ENCODE results near the gene AGBL5. TPM values are rescaled to one million over a fixed set of nuclear protein-coding genes. Genes with fewer than 3 reads are reported as not detected.

The AGBL5 gene
- total and polyA plus RNA-seq, 2 of the 13 experiments (the other 11 are each of a cell fraction or from before 2014, with no cell fraction given): 55.9 to 73.3 TPM

DNA sequence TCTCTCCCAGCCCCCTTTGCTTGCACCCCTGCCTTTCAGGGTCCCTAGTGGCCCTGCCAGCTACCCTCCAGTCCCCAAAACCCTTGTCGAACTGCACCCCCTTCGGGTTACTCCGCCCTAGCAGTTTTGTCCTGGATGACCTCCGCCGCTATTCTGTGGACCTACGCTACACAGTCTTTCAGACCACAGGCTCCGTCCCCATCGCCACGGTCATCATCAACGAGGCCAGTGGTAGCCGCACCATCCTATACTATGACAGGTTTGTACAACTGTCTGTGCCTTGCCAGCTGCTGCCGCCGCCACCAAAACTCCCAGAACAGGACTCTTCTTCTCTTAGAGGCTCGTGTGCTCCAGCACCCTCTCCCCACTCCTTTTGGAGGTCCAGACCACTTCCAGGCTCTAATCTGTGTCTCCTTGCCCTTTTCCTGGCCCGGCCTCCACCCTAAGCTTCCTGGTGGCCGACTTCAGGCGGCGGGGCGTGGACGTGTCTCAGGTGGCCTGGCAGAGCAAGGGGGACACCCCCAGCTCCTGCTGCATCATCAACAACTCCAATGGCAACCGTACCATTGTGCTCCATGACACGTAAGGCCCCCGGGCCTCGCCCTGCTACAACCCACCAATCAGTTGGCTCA lies 43.0 kb downstream of the AGBL5 start (continued):
- TF ChIP-seq, protein P1, sequence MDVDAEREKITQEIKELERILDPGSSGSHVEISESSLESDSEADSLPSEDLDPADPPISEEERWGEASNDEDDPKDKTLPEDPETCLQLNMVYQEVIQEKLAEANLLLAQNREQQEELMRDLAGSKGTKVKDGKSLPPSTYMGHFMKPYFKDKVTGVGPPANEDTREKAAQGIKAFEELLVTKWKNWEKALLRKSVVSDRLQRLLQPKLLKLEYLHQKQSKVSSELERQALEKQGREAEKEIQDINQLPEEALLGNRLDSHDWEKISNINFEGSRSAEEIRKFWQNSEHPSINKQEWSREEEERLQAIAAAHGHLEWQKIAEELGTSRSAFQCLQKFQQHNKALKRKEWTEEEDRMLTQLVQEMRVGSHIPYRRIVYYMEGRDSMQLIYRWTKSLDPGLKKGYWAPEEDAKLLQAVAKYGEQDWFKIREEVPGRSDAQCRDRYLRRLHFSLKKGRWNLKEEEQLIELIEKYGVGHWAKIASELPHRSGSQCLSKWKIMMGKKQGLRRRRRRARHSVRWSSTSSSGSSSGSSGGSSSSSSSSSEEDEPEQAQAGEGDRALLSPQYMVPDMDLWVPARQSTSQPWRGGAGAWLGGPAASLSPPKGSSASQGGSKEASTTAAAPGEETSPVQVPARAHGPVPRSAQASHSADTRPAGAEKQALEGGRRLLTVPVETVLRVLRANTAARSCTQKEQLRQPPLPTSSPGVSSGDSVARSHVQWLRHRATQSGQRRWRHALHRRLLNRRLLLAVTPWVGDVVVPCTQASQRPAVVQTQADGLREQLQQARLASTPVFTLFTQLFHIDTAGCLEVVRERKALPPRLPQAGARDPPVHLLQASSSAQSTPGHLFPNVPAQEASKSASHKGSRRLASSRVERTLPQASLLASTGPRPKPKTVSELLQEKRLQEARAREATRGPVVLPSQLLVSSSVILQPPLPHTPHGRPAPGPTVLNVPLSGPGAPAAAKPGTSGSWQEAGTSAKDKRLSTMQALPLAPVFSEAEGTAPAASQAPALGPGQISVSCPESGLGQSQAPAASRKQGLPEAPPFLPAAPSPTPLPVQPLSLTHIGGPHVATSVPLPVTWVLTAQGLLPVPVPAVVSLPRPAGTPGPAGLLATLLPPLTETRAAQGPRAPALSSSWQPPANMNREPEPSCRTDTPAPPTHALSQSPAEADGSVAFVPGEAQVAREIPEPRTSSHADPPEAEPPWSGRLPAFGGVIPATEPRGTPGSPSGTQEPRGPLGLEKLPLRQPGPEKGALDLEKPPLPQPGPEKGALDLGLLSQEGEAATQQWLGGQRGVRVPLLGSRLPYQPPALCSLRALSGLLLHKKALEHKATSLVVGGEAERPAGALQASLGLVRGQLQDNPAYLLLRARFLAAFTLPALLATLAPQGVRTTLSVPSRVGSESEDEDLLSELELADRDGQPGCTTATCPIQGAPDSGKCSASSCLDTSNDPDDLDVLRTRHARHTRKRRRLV (CRISPR knock-in tag; IDR thresholded peaks at IDR 0.05): peak; percentile 21; the same call in 1 of the 2 replicates
- TF ChIP-seq ZNF646 (CRISPR knock-in tag; IDR thresholded peaks at IDR 0.05) (no peak), ZNF564 (CRISPR knock-in tag; IDR thresholded peaks at IDR 0.05) (0 out of 2 replicates have a peak, but pooled peaks have one; percentile 21), TIGD3 (CRISPR knock-in tag; IDR thresholded peaks at IDR 0.05; ENCODE audit: borderline replicate concordance) (no peak; the same call in 1 of the 2 replicates), ETS1 (CRISPR knock-in tag; IDR thresholded peaks at IDR 0.05) (no peak), ZNF562 (CRISPR knock-in tag; IDR thresholded peaks at IDR 0.05; ENCODE audit: borderline replicate concordance) (no peak)
- TF ChIP-seq, protein P2, sequence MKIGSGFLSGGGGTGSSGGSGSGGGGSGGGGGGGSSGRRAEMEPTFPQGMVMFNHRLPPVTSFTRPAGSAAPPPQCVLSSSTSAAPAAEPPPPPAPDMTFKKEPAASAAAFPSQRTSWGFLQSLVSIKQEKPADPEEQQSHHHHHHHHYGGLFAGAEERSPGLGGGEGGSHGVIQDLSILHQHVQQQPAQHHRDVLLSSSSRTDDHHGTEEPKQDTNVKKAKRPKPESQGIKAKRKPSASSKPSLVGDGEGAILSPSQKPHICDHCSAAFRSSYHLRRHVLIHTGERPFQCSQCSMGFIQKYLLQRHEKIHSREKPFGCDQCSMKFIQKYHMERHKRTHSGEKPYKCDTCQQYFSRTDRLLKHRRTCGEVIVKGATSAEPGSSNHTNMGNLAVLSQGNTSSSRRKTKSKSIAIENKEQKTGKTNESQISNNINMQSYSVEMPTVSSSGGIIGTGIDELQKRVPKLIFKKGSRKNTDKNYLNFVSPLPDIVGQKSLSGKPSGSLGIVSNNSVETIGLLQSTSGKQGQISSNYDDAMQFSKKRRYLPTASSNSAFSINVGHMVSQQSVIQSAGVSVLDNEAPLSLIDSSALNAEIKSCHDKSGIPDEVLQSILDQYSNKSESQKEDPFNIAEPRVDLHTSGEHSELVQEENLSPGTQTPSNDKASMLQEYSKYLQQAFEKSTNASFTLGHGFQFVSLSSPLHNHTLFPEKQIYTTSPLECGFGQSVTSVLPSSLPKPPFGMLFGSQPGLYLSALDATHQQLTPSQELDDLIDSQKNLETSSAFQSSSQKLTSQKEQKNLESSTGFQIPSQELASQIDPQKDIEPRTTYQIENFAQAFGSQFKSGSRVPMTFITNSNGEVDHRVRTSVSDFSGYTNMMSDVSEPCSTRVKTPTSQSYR (CRISPR knock-in tag; IDR thresholded peaks at IDR 0.05; ENCODE audit: borderline replicate concordance): no peak
- TF ChIP-seq, protein P3, sequence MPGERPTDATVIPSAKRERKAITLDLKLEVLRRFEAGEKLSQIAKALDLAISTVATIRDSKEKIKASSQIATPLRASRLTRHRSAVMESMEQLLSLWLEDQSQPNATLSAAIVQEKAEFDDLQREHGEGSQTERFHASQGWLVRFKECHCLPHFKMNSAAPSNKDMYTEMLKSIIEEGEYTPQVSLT (CRISPR knock-in tag; IDR thresholded peaks at IDR 0.05; ENCODE audit: borderline replicate concordance, low read depth): 0 out of 2 replicates have a peak, but pooled peaks have one; percentile 59

Measured in HepG2 (cell line).